Sigmoid colon (tissue), 4 donors: ENCODE data around the gene HSPG2.

Experiments
- CTCF ChIP-seq, 4 experiments: fragments of 450-650 bp in 3 of 4; fragments of 200-600 bp in 1 of 4; IDR thresholded peaks; one replicate each; pipeline ENCODE4 v1.5.1; 2016 to 2019; ENCODE audit warnings: antibody characterized with exemption in 4 of 4, mild to moderate bottlenecking in 3 of 4, moderate library complexity in 2 of 4
- POLR2A ChIP-seq, 2 donors: fragments of 450-650 bp; IDR thresholded peaks; one replicate each; pipeline ENCODE4 v1.6.1; 2016; ENCODE audit warnings: antibody characterized with exemption in 2 of 2, mild to moderate bottlenecking in 2 of 2, moderate library complexity in 2 of 2
- POLR2AphosphoS5 ChIP-seq, 4 donors: sonication (generic); formaldehyde crosslinking; IDR thresholded peaks; one replicate each; pipeline ENCODE4 v1.6.1; 2017; ENCODE audit warnings: antibody characterized with exemption in 4 of 4

GRCh38 chr1:21829294-21829693, 107.8 kb downstream of the HSPG2 start:
- TF ChIP-seq POLR2A (IDR thresholded peaks at IDR 0.05) (no peak), CTCF (IDR thresholded peaks at IDR 0.05) (no peak), POLR2AphosphoS5 (IDR thresholded peaks at IDR 0.05) (no peak)
